Mesenchymal stem cell (in vitro differentiated cells and primary cell): ENCODE measurements around the gene PPP2R2D.

ENCODE experiments used
- DNase-seq: peaks from one replicate; pipeline ENCODE4 v3.0.0-alpha.2; 2013
- H2AFZ ChIP-seq: one replicate; pipeline ENCODE4 v1.6.1; 2013; ENCODE audit warnings: low read depth, mild to moderate bottlenecking, control low read depth, inconsistent platforms, low read length, moderate library complexity
- H2AK5ac ChIP-seq: 2 replicates; pipeline ENCODE4 v1.6.1; 2013; ENCODE audit warnings: low read length, moderate library complexity, mild to moderate bottlenecking, inconsistent platforms; ENCODE audit not compliant: severe bottlenecking
- H2BK120ac ChIP-seq: one replicate; pipeline ENCODE4 v1.6.1; 2013; ENCODE audit warnings: low read depth, mild to moderate bottlenecking, inconsistent platforms, low read length, moderate library complexity
- H2BK12ac ChIP-seq, 2 experiments: one replicate each; pipeline ENCODE4 v1.6.1; 2013; ENCODE audit warnings: inconsistent platforms in 2 of 2, low read length in 2 of 2, mild to moderate bottlenecking in 2 of 2, moderate library complexity in 2 of 2, control low read depth in 1 of 2
- H2BK15ac ChIP-seq: one replicate; pipeline ENCODE4 v1.6.1; 2013; ENCODE audit warnings: mild to moderate bottlenecking, low read depth, inconsistent platforms; ENCODE audit not compliant: poor library complexity, severe bottlenecking
- H2BK5ac ChIP-seq: 2 replicates; pipeline ENCODE4 v1.6.1; 2013; ENCODE audit warnings: low read depth, mild to moderate bottlenecking, low read length, control low read depth, inconsistent platforms; ENCODE audit not compliant: poor library complexity, severe bottlenecking
- H3K14ac ChIP-seq, 2 experiments: one replicate each; pipeline ENCODE4 v1.6.1; 2013; ENCODE audit warnings: inconsistent platforms in 2 of 2, low read length in 2 of 2, control low read depth in 1 of 2, mild to moderate bottlenecking in 1 of 2, moderate library complexity in 1 of 2
- H3K18ac ChIP-seq, 2 experiments: one replicate each; pipeline ENCODE4 v1.6.1; 2013; ENCODE audit warnings: inconsistent platforms in 2 of 2, low read length in 2 of 2, control low read depth in 1 of 2, low read depth in 1 of 2, mild to moderate bottlenecking in 1 of 2
- H3K23ac ChIP-seq, 2 experiments: one replicate each; pipeline ENCODE4 v1.6.1; 2013; ENCODE audit warnings: inconsistent platforms in 2 of 2, low read length in 2 of 2, mild to moderate bottlenecking in 2 of 2, moderate library complexity in 2 of 2, control low read depth in 1 of 2
- H3K27ac ChIP-seq: 2 replicates; pipeline ENCODE4 v1.5.1; 2013; ENCODE audit warnings: mild to moderate bottlenecking, moderate library complexity, low read length, control low read depth, inconsistent platforms; ENCODE audit not compliant: poor library complexity, severe bottlenecking
- H3K27me3 ChIP-seq, 2 experiments: 2 replicates each; pipeline versions ENCODE4 v1.6.1 to v1.7.0; 2013; ENCODE audit warnings: low read length in 2 of 2, mild to moderate bottlenecking in 2 of 2, moderate library complexity in 2 of 2, control low read depth in 1 of 2, inconsistent platforms in 1 of 2; ENCODE audit not compliant: control insufficient read depth in 1 of 2, insufficient read depth in 1 of 2
- H3K36me3 ChIP-seq, 2 experiments: 2 replicates each; pipeline versions ENCODE4 v1.6.1 to v1.7.0; 2013; ENCODE audit warnings: low read length in 2 of 2, control low read depth in 1 of 2, inconsistent platforms in 1 of 2, low read depth in 1 of 2, mild to moderate bottlenecking in 1 of 2; ENCODE audit not compliant: insufficient read depth in 2 of 2, control insufficient read depth in 1 of 2
- H3K4ac ChIP-seq, 2 experiments: one replicate each; pipeline ENCODE4 v1.6.1; 2013; ENCODE audit warnings: inconsistent platforms in 2 of 2, low read length in 2 of 2, mild to moderate bottlenecking in 2 of 2, moderate library complexity in 2 of 2, control low read depth in 1 of 2, low read depth in 1 of 2
- H3K4me1 ChIP-seq: 2 replicates; pipeline ENCODE4 v1.6.1; 2013; ENCODE audit warnings: low read depth, low read length, control low read depth; ENCODE audit not compliant: control insufficient read depth, insufficient read depth
- H3K4me2 ChIP-seq: 2 replicates; pipeline ENCODE4 v1.6.1; 2013; ENCODE audit warnings: low read length, mild to moderate bottlenecking, inconsistent platforms; ENCODE audit not compliant: poor library complexity, severe bottlenecking
- H3K4me3 ChIP-seq, 2 experiments: 2 replicates each; pipeline versions ENCODE4 v1.5.1 to v1.7.0; 2013; ENCODE audit warnings: low read length in 2 of 2, mild to moderate bottlenecking in 2 of 2, control low read depth in 1 of 2, low read depth in 1 of 2; ENCODE audit not compliant: insufficient read depth in 1 of 2
- H3K79me1 ChIP-seq: replicated peaks from 2 replicates; pipeline ENCODE4 v1.6.1; 2013; ENCODE audit warnings: mild to moderate bottlenecking, control low read depth, low read length, inconsistent platforms; ENCODE audit not compliant: poor library complexity, severe bottlenecking
- H3K9ac ChIP-seq: 2 replicates; pipeline ENCODE4 v1.7.0; 2013; ENCODE audit warnings: mild to moderate bottlenecking, low read length, moderate library complexity
- H3K9me3 ChIP-seq: 2 replicates; pipeline ENCODE4 v1.7.0; 2013; ENCODE audit warnings: mild to moderate bottlenecking, low read length; ENCODE audit not compliant: control insufficient read depth
- H4K8ac ChIP-seq: one replicate; pipeline ENCODE4 v1.6.1; 2013; ENCODE audit warnings: inconsistent platforms, mild to moderate bottlenecking, low read length, moderate library complexity
- H4K91ac ChIP-seq: one replicate; pipeline ENCODE4 v1.6.1; 2013; ENCODE audit warnings: mild to moderate bottlenecking, low read length, inconsistent platforms
- WGBS: methylation state at CpG from one replicate; pipeline ENCODE4 v1.1.7; 2013; ENCODE audit warnings: mixed read lengths; 5-methylcytosine and 5-hydroxymethylcytosine counted together

The PPP2R2D gene

DNA sequence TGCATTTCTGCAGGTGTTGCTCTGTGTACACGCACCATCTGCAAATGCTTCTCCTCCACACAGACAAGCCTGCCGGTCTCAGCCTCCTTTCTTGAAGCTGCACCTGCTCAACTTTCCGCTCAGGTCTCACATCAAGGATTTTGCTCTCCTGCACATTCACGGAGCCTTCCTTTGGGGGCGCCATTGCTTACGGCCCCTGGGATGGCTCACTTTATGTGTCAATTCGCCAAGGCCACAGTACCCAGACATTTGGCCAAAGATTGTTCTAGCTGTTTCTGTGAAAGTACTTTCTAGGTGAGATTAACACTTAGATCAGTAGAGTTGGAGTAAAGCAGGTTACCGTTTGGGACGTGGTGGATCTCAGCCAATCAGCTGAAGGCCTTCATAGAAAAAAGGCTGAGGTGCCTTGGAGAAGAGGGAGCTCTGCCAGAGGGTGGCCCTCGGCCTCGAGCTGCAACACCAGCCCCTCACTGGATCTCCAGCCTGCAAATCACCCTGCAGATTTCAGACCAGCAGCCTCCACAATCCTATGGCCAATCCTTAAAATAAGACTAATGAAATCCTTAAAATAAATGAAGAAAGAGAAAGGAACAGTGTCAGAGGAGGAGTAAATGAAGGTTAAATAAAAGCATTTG lies 39.9 kb upstream of the PPP2R2D start:
- H2BK15ac ChIP-seq, result no peak overlapping the region
- H3K9ac ChIP-seq, result no peak overlapping the region
- H3K4me3 ChIP-seq, result no peak overlapping the region
- no peak overlapping the region for H2AFZ ChIP-seq
- no peak for DNase-seq
- H2AK5ac ChIP-seq, result no peak overlapping the region
- H3K23ac ChIP-seq, result no peak overlapping the region
- H4K8ac ChIP-seq, result no peak overlapping the region
- H3K27ac ChIP-seq, result no peak overlapping the region
- 56% methylated on average over 9 of the region's 11 CpGs for WGBS
- no peaks in the 10 kb centered on the region for H3K36me3 ChIP-seq
- H3K27me3 ChIP-seq, result peaks cover 0 to 19% of the 10 kb centered on the region in 2 experiments
- H3K18ac ChIP-seq, result no peak overlapping the region
- H2BK120ac ChIP-seq, result no peak overlapping the region
- H3K79me1 ChIP-seq, result no peaks in the 10 kb centered on the region
- H3K9me3 ChIP-seq, result no peaks in the 10 kb centered on the region
- no peak overlapping the region for H3K14ac ChIP-seq
- no peak overlapping the region for H3K4me2 ChIP-seq
- no peak overlapping the region for H3K4ac ChIP-seq
- H4K91ac ChIP-seq, result no peak overlapping the region
- no peaks in the 10 kb centered on the region for H3K4me1 ChIP-seq
- no peak overlapping the region for H2BK5ac ChIP-seq
- no peak overlapping the region for H2BK12ac ChIP-seq

- Histone ChIP-seq H3K4ac (no peak overlapping the region), H3K27ac (no peak overlapping the region), H3K9ac (no peak overlapping the region), H2AK5ac (no peak overlapping the region), H2BK12ac (no peak overlapping the region), H2AFZ (no peak overlapping the region), H3K79me1 (no peaks in the 10 kb centered on the region), H3K4me3 (no peak overlapping the region), H3K27me3 (peaks cover 0 to 22% of the 10 kb centered on the region in 2 experiments), H3K9me3 (no peaks in the 10 kb centered on the region), H3K4me2 (no peak overlapping the region), H2BK15ac (no peak overlapping the region), H3K4me1 (no peaks in the 10 kb centered on the region), H4K91ac (no peak overlapping the region), H2BK5ac (no peak overlapping the region), H3K36me3 (no peaks in the 10 kb centered on the region), H3K18ac (no peak overlapping the region), H2BK120ac (no peak overlapping the region), H4K8ac (no peak overlapping the region), H3K14ac (no peak overlapping the region), H3K23ac (no peak overlapping the region)
- no peak for DNase-seq
- 54% methylated on average over 4 of the region's 4 CpGs for WGBS
Observed at GRCh38 chr10:131862548-131862947, 38.3 kb upstream of the PPP2R2D start.

DNA sequence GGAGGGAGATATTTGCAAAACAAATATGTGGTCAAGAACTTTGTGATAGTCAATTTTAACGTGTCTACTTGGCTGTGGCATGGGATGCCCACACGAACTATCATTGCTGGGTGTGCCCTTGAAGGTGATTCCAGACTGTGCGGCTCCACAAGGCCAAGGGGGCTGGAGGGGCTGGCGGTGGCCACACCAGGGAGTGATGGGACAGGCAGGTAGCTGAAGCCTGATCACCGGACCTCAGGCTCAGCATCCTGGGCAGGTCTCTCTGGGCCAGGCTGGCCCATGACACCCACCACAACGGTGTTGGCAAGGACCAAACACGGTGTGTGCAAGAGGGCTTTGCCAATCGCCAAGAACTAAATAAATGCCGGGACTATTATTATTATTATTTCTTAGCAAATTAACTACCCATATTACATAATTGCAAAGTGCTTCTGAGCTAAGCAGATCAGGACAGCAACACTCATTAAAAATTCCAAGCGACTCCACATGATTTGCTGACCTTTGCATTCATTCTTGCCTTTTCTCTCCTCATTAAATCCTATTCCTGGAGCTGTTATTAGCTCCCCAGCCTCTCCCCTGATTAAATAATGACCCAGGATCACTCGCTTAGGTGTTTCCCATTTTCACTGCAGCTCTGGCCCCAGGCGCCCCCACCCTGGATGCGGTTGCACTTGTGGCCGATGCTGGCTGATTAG lies 35.4 kb upstream of the PPP2R2D start:
- Histone ChIP-seq H3K4me1 (no peaks in the 10 kb centered on the region), H3K4ac (no peak overlapping the region), H2BK12ac (no peak overlapping the region), H4K91ac (no peak overlapping the region), H3K36me3 (no peaks in the 10 kb centered on the region), H3K4me2 (no peak overlapping the region), H2AK5ac (no peak overlapping the region), H3K9ac (no peak overlapping the region), H3K27me3 (peaks cover 0 to 15% of the 10 kb centered on the region in 2 experiments), H3K79me1 (no peaks in the 10 kb centered on the region), H2BK5ac (no peak overlapping the region), H2BK120ac (no peak overlapping the region), H3K18ac (no peak overlapping the region), H2BK15ac (no peak overlapping the region), H2AFZ (no peak overlapping the region), H3K27ac (no peak overlapping the region), H3K14ac (no peak overlapping the region), H3K4me3 (no peak overlapping the region), H3K9me3 (no peaks in the 10 kb centered on the region), H4K8ac (no peak overlapping the region), H3K23ac (no peak overlapping the region)
- 77% methylated on average over 14 of the region's 14 CpGs for WGBS
- DNase-seq, result no peak

DNA sequence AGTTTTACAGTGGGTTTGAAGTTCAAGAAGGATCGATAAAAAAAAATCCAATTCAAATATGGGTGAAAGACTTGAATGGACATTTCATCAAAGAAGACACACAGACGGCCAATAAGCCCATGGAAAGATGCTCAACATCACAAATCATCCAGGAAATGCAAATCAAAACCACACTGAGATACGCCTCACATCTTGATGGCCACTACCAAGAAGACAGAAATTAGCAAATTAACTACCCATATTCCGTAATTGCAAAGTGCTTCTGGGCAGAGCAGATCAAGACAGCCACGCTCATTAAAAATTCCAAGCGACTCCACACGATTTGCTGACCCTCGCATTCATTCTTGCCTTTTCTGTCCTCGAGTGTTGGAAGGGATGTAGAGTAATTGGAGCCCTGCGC lies 34.1 kb upstream of the PPP2R2D start:
- H2BK5ac ChIP-seq, result no peak overlapping the region
- H3K9me3 ChIP-seq, result no peaks in the 10 kb centered on the region
- no peak overlapping the region for H4K91ac ChIP-seq
- H3K23ac ChIP-seq, result no peak overlapping the region
- no peak overlapping the region for H3K4me3 ChIP-seq
- H3K27ac ChIP-seq, result no peak overlapping the region
- peaks cover 0 to 16% of the 10 kb centered on the region in 2 experiments for H3K27me3 ChIP-seq
- H3K14ac ChIP-seq, result no peak overlapping the region
- DNase-seq, result no peak
- no peak overlapping the region for H2AFZ ChIP-seq
- no peak overlapping the region for H2AK5ac ChIP-seq
- no peak overlapping the region for H2BK15ac ChIP-seq
- 75% methylated on average over 10 of the region's 10 CpGs for WGBS
- no peak overlapping the region for H4K8ac ChIP-seq
- no peak overlapping the region for H2BK120ac ChIP-seq
- no peaks in the 10 kb centered on the region for H3K4me1 ChIP-seq
- no peaks in the 10 kb centered on the region for H3K36me3 ChIP-seq
- no peak overlapping the region for H3K4me2 ChIP-seq
- H3K18ac ChIP-seq, result no peak overlapping the region
- no peaks in the 10 kb centered on the region for H3K79me1 ChIP-seq
- H2BK12ac ChIP-seq, result no peak overlapping the region
- no peak overlapping the region for H3K9ac ChIP-seq
- H3K4ac ChIP-seq, result no peak overlapping the region
